GM18508 (cell line): ENCODE results near the gene C16orf74.

Experiments used
- ATAC-seq: cut with Tn5 transposase; IDR thresholded peaks from one replicate; pipeline ENCODE4 v1.9.1; 2021; ENCODE audit warnings: moderate number of reproducible peaks; ENCODE audit not compliant: insufficient read depth, unreplicated experiment

The C16orf74 gene

GRCh38 chr16:85751698-85752501 lies 1.0 kb upstream of the C16orf74 start:
- no peak for ATAC-seq

DNA sequence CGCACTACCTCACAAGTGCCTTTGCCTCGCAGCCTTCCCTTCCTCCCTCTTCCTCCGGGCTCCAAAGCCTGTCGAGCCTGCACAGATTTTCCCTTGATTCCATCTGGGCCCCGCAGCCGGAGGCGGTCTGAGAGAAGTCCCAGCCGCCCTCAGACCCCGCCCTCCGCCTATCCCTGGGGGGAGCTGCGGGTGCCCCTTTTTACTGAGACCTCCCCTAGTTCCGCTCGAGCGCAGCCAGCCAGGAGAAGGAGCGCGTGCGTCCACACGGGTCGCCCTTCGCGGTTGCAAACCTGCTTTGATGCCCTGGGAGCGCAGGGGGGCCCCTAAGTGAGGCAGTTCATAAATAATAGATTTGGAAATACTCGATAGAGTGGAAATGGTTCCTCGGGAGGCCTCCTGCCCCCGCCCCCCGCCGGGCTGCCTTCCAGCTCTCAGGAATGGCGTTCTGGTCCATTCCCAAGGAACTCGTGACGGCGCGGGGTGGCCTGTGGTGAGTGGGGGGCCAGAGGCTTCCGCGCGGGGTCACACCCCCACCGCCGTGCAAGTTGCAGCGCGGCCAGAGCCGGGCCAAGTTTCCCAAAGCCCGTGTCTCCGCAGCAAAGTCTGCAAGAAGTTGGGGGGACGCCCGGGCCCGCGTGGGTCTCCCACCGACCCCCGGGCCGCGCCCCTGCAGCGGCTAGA lies 610 bp downstream of the C16orf74 start:
- no peak for ATAC-seq

DNA sequence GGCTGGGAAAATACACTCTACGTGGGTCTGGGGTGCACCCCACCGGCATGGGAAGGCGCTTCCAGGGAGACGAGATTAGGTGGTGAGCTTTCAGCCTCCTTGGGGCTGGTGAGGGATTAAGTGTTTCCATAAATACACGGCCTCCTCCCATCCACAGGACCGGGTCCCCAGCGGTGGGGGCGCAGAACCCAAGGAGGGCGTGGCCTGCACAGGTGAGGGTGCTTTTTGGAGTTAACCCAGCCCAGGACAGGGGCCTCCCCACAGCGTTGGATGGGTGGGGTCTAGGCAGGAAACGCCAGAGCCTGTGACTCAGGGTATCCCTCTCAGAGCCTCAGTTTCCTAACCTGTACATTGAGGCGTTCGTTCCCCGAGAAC lies 1.1 kb downstream of the C16orf74 start:
- no peak for ATAC-seq

DNA sequence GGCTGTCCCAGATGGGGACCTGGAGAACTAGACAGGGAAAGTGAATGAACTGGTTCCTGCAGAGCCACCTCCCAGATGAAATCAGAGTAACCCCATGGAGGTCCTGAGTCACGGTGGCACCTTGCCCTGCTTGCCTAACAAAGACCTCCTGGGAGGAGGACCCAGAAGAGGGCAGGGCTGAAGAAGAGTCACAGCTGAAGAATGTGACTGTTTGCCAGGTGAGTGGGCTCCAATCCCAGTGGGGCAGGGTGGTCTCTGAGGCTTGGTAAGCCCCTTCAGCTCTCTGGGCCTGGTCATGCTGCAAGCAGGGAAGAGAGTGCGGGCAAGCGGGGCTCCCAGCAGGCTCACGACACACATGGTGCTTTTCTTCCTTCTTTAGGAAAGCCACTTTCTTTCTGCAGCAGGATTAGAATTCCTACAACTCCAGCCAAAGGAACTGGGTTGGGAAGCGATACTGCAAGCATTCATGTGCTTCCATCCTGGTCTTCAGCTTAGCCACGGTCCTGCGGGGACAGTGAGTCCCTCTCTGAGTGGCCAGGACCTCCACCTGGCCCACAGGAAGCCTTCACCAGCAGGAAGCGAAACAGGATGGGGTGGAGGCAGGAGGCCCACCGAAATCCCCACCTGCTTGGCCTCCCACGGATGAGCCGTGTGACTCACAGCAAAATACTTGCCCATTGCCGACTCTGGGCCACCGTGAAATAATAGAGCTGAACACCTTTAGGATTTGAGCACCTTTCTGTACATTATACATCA lies 4.3 kb downstream of the C16orf74 start:
- no peak for ATAC-seq

DNA sequence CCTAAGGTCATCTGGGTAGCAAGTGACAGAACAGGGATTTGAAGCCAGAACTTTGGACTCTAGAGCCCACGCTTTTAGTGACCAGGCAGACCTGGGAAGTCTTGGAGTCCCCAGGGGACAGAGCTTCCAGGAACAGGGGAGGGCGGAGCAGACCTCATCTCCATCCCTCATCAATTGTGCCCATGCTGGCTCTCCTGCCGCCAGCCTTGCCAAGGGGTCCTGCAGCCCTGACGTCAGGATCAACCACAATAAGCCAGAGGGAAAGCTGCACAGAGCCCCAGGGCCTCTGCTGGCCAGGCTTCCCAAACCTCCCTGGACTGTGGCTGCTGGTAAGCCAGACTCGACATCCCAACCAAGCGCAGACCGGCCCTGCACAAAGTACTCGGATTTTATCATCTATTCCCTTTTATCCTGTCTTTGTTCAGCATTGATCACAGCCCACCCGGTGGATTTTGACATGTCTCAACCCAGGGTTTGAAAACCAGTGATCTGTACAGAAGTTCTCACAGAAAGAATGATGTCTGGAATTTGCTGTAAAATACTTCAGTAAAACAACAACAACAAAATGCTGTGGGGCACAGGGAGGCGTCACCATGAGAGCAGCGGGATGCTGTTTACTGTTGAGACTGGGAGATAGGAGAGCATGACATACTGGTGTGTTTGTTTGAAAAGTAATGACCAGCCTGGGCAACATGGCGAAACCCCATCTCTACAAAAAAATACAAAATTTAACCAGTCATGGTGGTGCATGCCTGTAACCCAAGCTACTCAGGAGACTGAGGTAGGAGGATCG lies 11.8 kb downstream of the C16orf74 start:
- no peak for ATAC-seq

- ATAC-seq, result no peak
Observed at GRCh38 chr16:85736921-85737320, 14.0 kb downstream of the C16orf74 start.

DNA sequence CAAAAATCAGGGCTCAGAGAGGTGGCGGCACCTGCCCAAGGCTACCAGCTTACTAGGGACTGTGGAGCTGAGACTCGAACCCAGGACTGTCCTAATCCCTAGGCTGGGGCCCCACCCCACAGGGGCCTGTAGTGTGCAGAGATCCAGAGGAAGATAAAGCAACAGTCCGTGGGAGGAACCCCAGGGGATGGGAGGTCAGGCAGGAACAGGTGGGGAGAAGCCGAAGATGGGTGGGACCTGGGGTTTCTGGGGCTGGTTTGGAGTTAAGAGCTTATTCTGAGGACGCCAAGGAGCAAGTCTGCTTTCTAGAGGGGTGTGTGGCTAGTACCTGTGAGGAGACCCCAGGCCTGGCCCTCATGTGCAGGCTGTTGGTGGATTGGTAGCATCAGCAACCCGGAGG lies 14.9 kb downstream of the C16orf74 start:
- ATAC-seq, result no peak

- no peak for ATAC-seq
Observed at GRCh38 chr16:85735225-85735635, 15.7 kb downstream of the C16orf74 start.

DNA sequence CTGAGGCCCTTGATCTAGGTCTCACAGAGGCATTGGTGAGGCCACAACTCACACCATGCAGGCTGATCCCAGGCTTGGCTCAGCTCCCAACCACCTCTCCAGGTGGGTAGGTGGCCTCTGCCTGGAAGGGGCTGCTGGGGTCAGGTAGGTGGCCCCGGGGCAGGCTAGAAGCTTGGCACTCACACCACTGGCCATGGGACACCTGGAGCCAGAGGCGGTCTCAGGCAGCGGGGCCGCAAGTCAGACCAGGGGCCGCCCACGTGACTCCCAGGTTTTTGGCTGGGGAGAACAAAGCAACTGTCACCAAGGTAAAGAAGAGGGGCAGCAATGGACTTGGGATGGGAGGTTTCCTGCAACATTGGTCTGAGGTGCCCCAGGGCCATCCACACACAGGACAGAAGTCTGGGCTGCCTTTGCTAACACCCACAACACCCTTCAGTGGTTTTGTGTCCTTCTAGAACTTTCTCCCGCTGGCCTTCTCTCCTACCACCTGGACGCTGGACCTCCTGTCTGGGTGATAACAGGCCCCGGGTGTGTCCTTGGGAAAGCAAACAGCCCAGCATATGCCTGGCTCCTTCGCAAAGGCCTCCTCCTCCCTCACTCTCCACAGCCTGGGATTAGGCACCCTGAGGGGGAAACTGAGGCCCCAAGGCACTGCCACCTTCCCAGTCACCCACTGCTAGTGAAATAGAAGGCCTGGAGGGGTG lies 16.4 kb downstream of the C16orf74 start:
- no peak for ATAC-seq

- ATAC-seq, result no peak
Observed at GRCh38 chr16:85733839-85734170, 17.1 kb downstream of the C16orf74 start.

GRCh38 chr16:85733155-85733838 lies 17.6 kb downstream of the C16orf74 start:
- no peak for ATAC-seq

GRCh38 chr16:85731179-85731578 lies 19.7 kb downstream of the C16orf74 start:
- no peak for ATAC-seq

DNA sequence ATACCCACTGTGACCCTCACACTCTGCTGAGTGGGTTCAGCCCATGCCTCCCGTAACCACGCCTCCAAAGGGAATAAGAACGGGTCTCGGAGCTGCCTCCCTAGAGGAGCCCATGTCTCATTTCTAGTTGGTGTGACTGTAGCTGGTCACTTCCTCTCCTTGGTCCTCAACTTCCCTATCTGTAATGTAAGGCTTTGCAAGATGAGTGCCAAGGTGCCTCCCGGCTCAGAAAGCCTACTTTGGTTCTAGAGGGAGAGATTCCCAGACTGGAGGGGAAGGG lies 20.8 kb downstream of the C16orf74 start:
- ATAC-seq, result no peak

DNA sequence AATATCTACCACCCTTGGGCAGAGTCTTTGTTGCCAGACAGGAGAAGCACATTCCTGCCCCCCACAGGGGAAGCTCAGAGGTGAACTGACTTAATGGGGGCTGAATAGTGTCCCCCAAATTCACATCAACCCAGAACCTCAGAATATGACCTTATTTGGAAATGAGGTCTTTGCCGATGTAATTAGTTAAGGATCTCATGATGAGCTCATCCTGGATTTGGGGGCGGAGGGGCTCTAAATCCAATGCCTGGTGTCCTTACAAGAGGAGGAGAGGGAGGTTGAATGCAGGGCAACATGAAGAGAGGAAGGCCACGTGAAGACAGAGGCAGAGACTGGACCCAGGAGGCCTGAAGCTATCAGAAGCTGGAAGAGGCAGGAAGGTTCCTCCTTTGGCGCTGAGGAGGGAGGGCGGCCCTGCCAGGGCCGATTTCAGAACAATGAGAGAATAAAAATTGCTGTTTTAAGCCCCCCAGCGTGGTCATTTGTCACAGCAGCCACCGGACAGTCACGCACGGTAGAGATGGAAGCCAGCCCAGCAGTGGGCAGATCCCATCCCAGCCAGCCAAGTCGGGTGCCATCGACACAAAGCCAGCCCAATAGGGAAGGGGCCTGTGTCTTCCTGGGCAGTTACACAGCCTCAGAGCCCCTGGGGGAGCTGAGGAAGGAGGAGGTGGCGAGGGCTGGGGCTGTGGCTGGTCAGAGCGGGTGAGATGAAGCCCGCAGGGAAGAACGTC lies 21.3 kb downstream of the C16orf74 start:
- ATAC-seq, result no peak

DNA sequence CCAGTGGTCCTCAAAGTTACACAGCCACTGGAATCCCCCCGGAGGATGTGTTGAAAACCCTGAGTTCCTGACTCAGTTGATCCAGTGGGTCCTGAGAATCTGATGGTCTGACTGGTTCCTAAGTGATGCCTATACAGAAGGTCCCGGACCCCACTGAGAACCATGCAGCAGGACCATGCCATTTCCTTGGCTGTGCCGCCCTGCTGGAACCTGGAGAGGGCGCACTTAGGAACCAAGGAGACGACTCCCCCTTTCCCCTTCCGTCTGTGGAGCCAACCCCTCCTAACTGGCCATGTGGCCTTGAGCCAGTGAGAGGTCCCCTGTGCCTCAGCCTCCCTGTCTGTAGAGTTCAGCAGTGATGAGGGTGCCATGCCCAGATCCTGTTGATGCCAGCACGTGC lies 22.0 kb downstream of the C16orf74 start:
- ATAC-seq, result no peak

GRCh38 chr16:85724936-85725335 lies 26.0 kb downstream of the C16orf74 start:
- no peak for ATAC-seq

DNA sequence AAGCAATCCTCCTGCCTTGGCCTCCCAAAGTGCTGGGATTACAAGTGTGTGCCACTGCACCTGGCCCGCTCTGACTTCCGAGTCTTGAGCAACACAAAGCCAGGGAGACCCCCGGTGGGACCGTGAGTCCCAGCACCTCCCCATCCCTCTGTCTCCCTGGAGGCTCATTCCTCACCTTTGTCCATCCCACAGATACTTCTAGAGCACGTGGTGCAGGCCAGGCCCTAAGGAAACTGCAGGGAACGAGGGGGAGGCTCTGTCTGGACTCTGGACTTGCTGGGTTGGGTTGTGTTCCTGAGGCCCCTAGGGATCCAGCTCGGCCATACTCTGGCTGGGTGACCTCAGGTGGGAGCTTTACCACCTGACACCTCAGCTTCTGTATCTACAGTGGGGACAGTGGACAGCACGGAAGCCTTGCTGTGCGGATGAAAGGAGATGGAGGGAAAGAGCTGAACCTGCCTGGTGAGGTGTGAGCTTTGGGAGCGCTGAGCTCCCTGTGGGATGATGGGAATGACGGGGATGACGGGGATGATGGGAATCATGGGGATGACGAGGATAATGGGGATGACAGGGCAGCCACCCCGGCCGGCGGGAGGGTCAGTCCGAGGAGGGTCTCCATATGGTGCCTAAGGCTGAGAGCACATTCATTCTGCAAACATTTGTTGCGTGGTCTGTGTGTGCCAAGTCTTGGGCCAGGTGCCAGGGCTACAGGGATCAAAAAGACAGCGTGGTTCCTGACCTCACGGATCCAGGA lies 26.6 kb downstream of the C16orf74 start:
- ATAC-seq, result no peak

GRCh38 chr16:85722128-85722893 lies 28.6 kb downstream of the C16orf74 start:
- ATAC-seq, result no peak
